Kidney epithelial cell (primary cell): ENCODE measurements around the gene TEX51. TPM values are rescaled to one million over a fixed set of nuclear protein-coding genes. Genes with fewer than 3 reads are reported as not detected.

Source experiments
- DNase-seq: peaks from one replicate; pipeline ENCODE4 v3.0.0-alpha.2; 2010; ENCODE audit warnings: low read depth
- H3K27me3 ChIP-seq: 2 replicates; pipeline ENCODE4 v1.6.0; 2011; ENCODE audit warnings: low read length; ENCODE audit not compliant: control insufficient read depth, insufficient read depth
- H3K36me3 ChIP-seq: 2 replicates; pipeline ENCODE4 v1.5.1; 2011; ENCODE audit warnings: low read length; ENCODE audit not compliant: control insufficient read depth, insufficient read depth
- H3K4me3 ChIP-seq: 2 replicates; pipeline ENCODE4 v1.5.1; 2011; ENCODE audit warnings: low read depth, mild to moderate bottlenecking, control low read depth, low read length
- CTCF ChIP-seq: IDR thresholded peaks from 2 replicates; pipeline ENCODE4 v1.5.1; 2011; ENCODE audit warnings: mild to moderate bottlenecking, moderate library complexity, low read length, control low read depth, inconsistent platforms; ENCODE audit not compliant: insufficient read depth, poor library complexity, severe bottlenecking
- total RNA-seq: library from RNA; depleted of rRNA; stranded (reverse); fragments of >200 nt; gene quantifications from 2 replicates; pipeline ENCODE4 v1.2.3, GENCODE V29; 2015

Gene TEX51
- total RNA-seq, 1 donor from 2014 or later = not detected

- no peak for DNase-seq
- no peak overlapping the region for H3K4me3 ChIP-seq
- TF ChIP-seq CTCF = no peak
- no peaks in the 10 kb centered on the region for H3K27me3 ChIP-seq
- H3K36me3 ChIP-seq = no peaks in the 10 kb centered on the region
Observed at GRCh38 chr2:126882181-126882580, 16.5 kb upstream of the TEX51 start.

- TF ChIP-seq CTCF = no peak
- Histone ChIP-seq H3K27me3 (no peaks in the 10 kb centered on the region), H3K4me3 (no peak overlapping the region), H3K36me3 (no peaks in the 10 kb centered on the region)
- DNase-seq = no peak
Observed at GRCh38 chr2:126882736-126883665, 15.7 kb upstream of the TEX51 start.

GRCh38 chr2:126883666-126884040 lies 15.0 kb upstream of the TEX51 start:
- TF ChIP-seq CTCF = no peak

GRCh38 chr2:126884861-126885750 lies 13.6 kb upstream of the TEX51 start:
- H3K4me3 ChIP-seq = no peak overlapping the region
- no peaks in the 10 kb centered on the region for H3K27me3 ChIP-seq
- H3K36me3 ChIP-seq = no peaks in the 10 kb centered on the region
- no peak for TF ChIP-seq CTCF
- no peak for DNase-seq

More at GRCh38 chr2:126883666-126884040, 15.0 kb upstream of the TEX51 start:
- H3K4me3 ChIP-seq = no peak overlapping the region
- DNase-seq = no peak
- H3K27me3 ChIP-seq = no peaks in the 10 kb centered on the region
- H3K36me3 ChIP-seq = no peaks in the 10 kb centered on the region

GRCh38 chr2:126885751-126886210 lies 12.9 kb upstream of the TEX51 start:
- H3K27me3 ChIP-seq = no peaks in the 10 kb centered on the region
- peak overlapping the region; percentile 3 for H3K4me3 ChIP-seq
- DNase-seq = no peak
- TF ChIP-seq CTCF = no peak
- no peaks in the 10 kb centered on the region for H3K36me3 ChIP-seq
